DOHH2 (cell line): ENCODE data around the gene ZC3H7A.

Experiments used
- H3F3A ChIP-seq: fragments of 200-600 bp; sonication (generic), shearing (Covaris generic); 2 replicates; pipeline ENCODE4 v1.6.0; 2016; ENCODE audit warnings: antibody characterized with exemption, mild to moderate bottlenecking; ENCODE audit not compliant: control insufficient read depth, insufficient read depth
- H3K27ac ChIP-seq: fragments of 200-600 bp; sonication (generic); 2 replicates; pipeline ENCODE4 v1.5.1; 2014; ENCODE audit warnings: low read depth, mild to moderate bottlenecking, low read length, moderate library complexity
- H3K27me3 ChIP-seq: fragments of 200-600 bp; sonication (generic); 2 replicates; pipeline ENCODE4 v1.6.1; 2014; ENCODE audit warnings: mild to moderate bottlenecking, low read length, mixed read lengths; ENCODE audit not compliant: control insufficient read depth
- H3K36me3 ChIP-seq: fragments of 200-600 bp; sonication (generic); 2 replicates; pipeline ENCODE4 v1.6.1; 2014; ENCODE audit warnings: mild to moderate bottlenecking, low read length, moderate library complexity, mixed read lengths; ENCODE audit not compliant: control insufficient read depth
- H3K4me1 ChIP-seq: fragments of 200-600 bp; sonication (generic); 2 replicates; pipeline ENCODE4 v1.6.1; 2014; ENCODE audit warnings: mild to moderate bottlenecking, low read length, mixed read lengths; ENCODE audit not compliant: control insufficient read depth
- H3K4me2 ChIP-seq: fragments of 200-600 bp; sonication (generic); 2 replicates; pipeline ENCODE4 v1.6.0; 2014; ENCODE audit warnings: mild to moderate bottlenecking, low read length, moderate library complexity
- H3K4me3 ChIP-seq: fragments of 200-600 bp; sonication (generic); 2 replicates; pipeline ENCODE4 v1.5.1; 2014; ENCODE audit warnings: mild to moderate bottlenecking, low read length, mixed read lengths
- H3K79me2 ChIP-seq: fragments of 200-600 bp; sonication (generic); 2 replicates; pipeline ENCODE4 v1.6.1; 2014; ENCODE audit warnings: mild to moderate bottlenecking, low read length, mixed read lengths; ENCODE audit not compliant: control insufficient read depth
- H3K9me2 ChIP-seq: fragments of 200-600 bp; sonication (generic); replicated peaks from 2 replicates; pipeline ENCODE4 v1.6.1; 2014; ENCODE audit warnings: mild to moderate bottlenecking, low read length, mixed read lengths; ENCODE audit not compliant: control insufficient read depth
- H3K9me3 ChIP-seq: fragments of 200-600 bp; sonication (generic); 2 replicates; pipeline ENCODE4 v1.6.1; 2014; ENCODE audit warnings: antibody characterized with exemption, low read length, mixed read lengths; ENCODE audit not compliant: control insufficient read depth, insufficient read depth
- H4K20me1 ChIP-seq: fragments of 200-600 bp; sonication (generic); 2 replicates; pipeline ENCODE4 v1.6.0; 2014; ENCODE audit warnings: low read depth, mild to moderate bottlenecking, antibody characterized with exemption, low read length, moderate library complexity; ENCODE audit not compliant: control insufficient read depth, insufficient read depth
- CTCF ChIP-seq: fragments of 200-600 bp; sonication (generic); IDR thresholded peaks from one replicate; pipeline ENCODE4 v1.5.1; 2014; ENCODE audit warnings: antibody characterized with exemption, mild to moderate bottlenecking, low read depth, low read length; ENCODE audit not compliant: poor library complexity, severe bottlenecking
- EZH2phosphoT487 ChIP-seq: fragments of 200-600 bp; sonication (generic); IDR thresholded peaks from 2 replicates; pipeline ENCODE4 v1.6.1; 2017; ENCODE audit warnings: borderline replicate concordance, mild to moderate bottlenecking, antibody characterized with exemption, low read length, moderate library complexity, mixed read lengths

ZC3H7A gene

GRCh38 chr16:11806721-11807120, 9.7 kb upstream of the ZC3H7A start:
- Histone ChIP-seq H3K79me2 (no peaks in the 10 kb centered on the region), H3K27ac (no peak overlapping the region), H3K9me2 (no peaks in the 10 kb centered on the region), H3K27me3 (no peaks in the 10 kb centered on the region), H3K4me2 (no peak overlapping the region), H3K9me3 (no peaks in the 10 kb centered on the region), H3K4me1 (peaks cover 26% of the 10 kb centered on the region), H3F3A (peaks cover 5% of the 10 kb centered on the region), H4K20me1 (no peaks in the 10 kb centered on the region), H3K36me3 (no peaks in the 10 kb centered on the region), H3K4me3 (no peak overlapping the region)
- TF ChIP-seq EZH2phosphoT487: no peak
- no peak for TF ChIP-seq CTCF

DNA sequence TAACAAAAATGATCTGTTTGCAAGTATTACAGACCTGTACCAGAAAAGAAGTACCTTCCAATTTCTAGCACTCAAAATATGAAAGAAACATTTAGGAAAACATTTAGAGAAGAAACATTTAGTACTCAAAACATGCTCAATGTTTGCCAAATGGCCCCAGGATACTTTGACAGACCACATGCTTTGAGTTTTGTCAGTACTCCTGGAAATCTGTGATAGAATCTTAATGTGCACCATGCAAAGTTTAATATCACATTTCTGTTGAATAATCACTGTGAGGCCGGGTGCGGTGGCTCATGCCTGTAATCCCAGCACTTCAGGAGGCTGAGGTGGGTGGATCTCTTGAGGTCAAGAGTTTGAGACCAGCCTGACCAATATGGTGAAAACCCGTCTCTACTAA, 8.5 kb upstream of the ZC3H7A start:
- no peaks in the 10 kb centered on the region for H3K27me3 ChIP-seq
- no peaks in the 10 kb centered on the region for H3K9me2 ChIP-seq
- H3K4me3 ChIP-seq: no peak overlapping the region
- H3K4me2 ChIP-seq: no peak overlapping the region
- H3F3A ChIP-seq: peaks cover 5% of the 10 kb centered on the region
- TF ChIP-seq EZH2phosphoT487 (no peak), CTCF (no peak)
- H4K20me1 ChIP-seq: no peaks in the 10 kb centered on the region
- no peaks in the 10 kb centered on the region for H3K36me3 ChIP-seq
- H3K9me3 ChIP-seq: no peaks in the 10 kb centered on the region
- no peak overlapping the region for H3K27ac ChIP-seq
- peaks cover 2% of the 10 kb centered on the region; the same call in 1 of the 2 replicates for H3K79me2 ChIP-seq
- peaks cover 19% of the 10 kb centered on the region for H3K4me1 ChIP-seq

DNA sequence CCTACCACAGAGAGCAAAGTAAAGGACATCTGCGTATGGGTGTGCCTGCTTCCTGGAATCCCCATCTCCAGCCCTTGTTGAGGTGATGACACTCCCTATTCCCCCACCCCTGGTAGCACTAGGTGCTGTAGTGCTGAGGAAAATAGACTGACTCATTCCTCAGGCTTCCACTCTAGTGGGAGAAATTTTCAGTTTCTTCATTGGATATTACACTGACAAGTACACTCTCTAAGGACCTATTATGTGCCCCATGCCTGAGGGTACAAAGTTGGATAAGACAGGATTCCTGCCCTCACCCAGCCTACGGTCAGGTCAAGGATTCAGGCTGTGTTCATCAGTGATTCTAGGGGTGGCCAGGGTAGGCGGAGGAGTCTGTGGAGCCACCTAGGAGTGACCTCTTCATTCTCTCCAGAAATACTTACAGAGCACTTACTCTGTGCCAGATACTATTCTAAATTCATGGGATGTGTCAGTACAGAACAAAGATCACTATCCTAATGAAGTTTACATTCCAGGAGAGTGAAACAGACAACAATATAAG, 4.5 kb upstream of the ZC3H7A start:
- no peaks in the 10 kb centered on the region for H3K9me3 ChIP-seq
- H3K9me2 ChIP-seq: no peaks in the 10 kb centered on the region
- no peaks in the 10 kb centered on the region for H3F3A ChIP-seq
- H3K36me3 ChIP-seq: peaks cover 7% of the 10 kb centered on the region
- H3K4me2 ChIP-seq: no peak overlapping the region
- H3K27ac ChIP-seq: no peak overlapping the region
- no peak overlapping the region for H3K4me3 ChIP-seq
- H3K27me3 ChIP-seq: no peaks in the 10 kb centered on the region
- H3K4me1 ChIP-seq: peaks cover 23% of the 10 kb centered on the region
- H3K79me2 ChIP-seq: peaks cover 35% of the 10 kb centered on the region
- no peak for TF ChIP-seq EZH2phosphoT487
- H4K20me1 ChIP-seq: no peaks in the 10 kb centered on the region

DNA sequence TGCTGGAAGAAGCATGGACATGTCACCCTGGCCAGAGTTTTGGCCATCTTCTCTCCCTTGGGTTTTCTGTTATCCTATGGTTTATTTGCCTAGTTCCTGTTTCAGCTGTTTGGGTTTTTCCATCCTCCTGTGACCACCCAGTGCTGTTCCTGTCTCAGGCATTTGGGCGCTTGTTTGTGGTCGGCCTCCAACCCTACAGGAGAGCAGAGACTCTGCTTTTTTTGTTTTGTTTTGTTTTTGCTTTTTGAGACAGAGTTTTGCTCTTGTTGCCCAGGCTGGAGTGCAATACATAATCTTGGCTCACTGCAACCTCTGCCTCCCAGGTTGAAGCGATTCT, 3.3 kb upstream of the ZC3H7A start:
- no peaks in the 10 kb centered on the region for H3K9me2 ChIP-seq
- peaks cover 19% of the 10 kb centered on the region for H3K36me3 ChIP-seq
- H3K9me3 ChIP-seq: no peaks in the 10 kb centered on the region
- TF ChIP-seq CTCF (no peak), EZH2phosphoT487 (no peak)
- H3K4me1 ChIP-seq: peaks cover 32% of the 10 kb centered on the region
- H3K27me3 ChIP-seq: no peaks in the 10 kb centered on the region
- H3F3A ChIP-seq: 0 out of 2 replicates have a peak, but pooled peaks cover 3% of the 10 kb centered on the region
- no peaks in the 10 kb centered on the region; the same call in 1 of the 2 replicates for H4K20me1 ChIP-seq
- H3K4me2 ChIP-seq: peak overlapping the region; percentile 94
- H3K79me2 ChIP-seq: peaks cover 47% of the 10 kb centered on the region
- H3K4me3 ChIP-seq: peak overlapping the region; percentile 95; the same call in 1 of the 2 replicates
- H3K27ac ChIP-seq: no peak overlapping the region
